Stimulated activated CD8-positive, alpha-beta memory T cell treated with anti-CD3 and anti-CD28 coated beads, Interleukin-15, amount 100 ng/mL, for 4 hours (primary cell): ENCODE measurements around the gene SLC43A1.

Experiments used
- DNase-seq, 2 donors: peaks; one replicate each; pipeline ENCODE4 v3.0.0-alpha.2; 2020; ENCODE audit warnings: low read depth in 2 of 2

The SLC43A1 gene

DNA sequence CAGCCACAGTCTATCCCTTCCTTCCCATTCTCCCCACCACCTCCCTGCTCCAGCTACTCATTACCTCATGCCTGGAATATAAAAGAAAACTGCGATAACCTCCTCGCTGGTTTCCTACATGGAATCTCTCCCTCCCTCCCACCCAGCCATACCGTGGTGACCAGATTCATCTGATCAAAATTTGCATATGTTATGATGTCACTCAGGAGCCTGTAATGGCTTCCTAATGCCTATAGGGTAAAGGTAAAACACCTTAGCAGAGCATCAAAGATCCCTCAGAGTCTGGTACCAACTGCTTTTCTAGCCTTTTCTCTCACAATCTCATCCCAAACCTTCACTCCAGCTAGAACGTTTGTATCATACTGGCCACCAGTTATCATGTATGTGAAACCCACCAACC lies 35.6 kb downstream of the SLC43A1 start:
- no peak for DNase-seq

DNA sequence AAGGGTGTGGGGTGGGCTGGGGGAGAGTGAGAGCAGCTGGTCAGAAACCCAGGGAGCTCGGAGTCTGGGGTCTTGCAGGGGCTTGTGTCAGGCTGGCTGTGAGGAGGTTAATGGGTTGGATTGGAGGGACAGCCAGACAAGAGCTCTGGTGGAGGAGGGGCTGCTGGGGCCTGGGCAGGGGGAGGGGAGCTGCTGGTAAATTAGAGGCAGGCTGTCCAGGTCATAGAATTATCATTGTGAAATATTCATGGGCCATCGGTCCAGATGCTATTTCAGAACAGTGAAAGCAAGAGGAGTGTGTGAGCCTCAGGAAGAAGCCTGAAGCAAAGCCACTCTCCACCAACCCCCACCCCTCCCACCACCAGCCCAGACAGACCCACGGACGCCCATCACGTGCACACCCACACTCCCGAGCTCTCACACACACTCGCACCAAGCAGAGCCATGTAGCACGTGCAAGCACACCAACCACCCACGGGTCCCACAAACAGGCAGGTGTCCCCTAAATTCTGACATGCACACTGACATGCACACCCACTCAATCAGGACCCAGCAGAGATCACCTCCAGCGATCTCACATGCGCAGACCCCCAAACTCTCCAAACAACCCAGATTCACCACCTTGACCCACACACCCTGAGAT lies 36.4 kb downstream of the SLC43A1 start:
- DNase-seq = no peak

DNA sequence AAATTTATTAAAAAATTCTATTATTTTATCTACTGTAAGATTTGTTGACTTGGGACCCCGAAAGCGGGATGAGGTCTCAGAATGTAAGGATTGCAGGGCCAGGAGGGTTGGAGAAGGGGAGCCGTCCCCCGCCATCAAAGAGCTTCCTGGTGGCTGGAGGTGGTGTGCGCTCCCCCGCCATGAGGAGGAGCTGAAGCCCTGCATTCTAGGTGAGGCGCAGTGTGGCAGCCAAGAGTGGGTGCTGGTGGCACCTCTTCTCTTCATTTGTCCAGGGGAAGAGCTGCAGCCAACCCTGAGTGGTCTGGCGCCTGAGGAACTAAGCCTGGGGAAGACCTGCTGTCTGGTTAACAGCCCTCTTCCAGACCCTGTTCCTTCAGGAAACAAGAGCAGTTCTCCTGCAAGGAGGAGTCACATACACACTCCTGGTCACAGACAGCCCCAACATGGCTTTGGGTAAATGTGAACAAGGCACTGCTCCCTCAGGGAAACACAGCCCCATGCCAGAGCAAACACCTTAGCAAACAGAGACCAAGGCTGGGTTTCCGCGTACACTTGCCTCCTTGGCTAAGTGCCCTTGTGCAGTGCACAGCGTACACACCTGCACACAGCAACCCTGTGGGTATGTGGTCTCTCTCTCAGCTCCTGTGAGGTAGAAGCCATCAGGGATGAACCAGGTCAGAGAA lies 37.9 kb downstream of the SLC43A1 start:
- DNase-seq = no peak

DNA sequence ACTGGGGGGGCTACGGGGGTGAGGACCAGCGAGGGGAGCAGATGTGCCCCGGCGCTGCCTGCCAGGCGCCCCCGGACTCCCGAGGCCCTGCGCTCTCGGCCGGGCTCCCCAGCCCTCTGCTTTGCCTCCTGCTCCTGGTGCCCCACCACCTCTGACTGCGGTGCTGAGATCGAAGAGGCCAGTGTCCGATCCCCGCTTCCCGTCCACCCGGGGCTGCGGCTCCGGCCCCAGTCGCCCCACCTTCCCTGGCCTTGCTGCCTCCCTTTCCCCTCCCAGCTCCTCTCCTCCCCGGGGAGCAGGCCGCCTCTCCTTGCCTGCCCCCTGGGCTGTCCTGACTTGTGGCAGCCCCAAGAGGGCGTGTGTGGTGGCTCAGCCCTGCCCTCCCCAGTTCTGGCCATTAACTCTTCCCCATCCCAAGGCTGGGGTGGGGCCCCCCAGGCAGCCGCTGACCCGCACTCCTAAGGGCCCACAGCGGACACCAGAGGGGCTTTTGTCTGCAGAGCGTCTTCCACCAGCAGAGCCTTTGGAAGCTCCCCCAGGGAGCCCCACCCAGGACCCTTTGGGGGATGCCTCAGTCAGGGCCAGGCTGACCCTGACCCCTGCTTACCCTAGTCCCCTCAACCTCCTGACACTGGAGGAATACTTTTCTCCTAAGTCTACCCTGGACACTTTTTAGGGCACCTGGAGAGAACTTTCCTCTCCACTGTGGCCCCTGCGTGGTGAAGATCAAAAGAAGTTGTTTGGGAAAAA lies 38.6 kb downstream of the SLC43A1 start:
- no peak for DNase-seq

- DNase-seq = no peak
Observed at GRCh38 chr11:57476047-57476756, 39.3 kb downstream of the SLC43A1 start.

- no peak for DNase-seq
Observed at GRCh38 chr11:57475671-57476046, 39.8 kb downstream of the SLC43A1 start.

DNA sequence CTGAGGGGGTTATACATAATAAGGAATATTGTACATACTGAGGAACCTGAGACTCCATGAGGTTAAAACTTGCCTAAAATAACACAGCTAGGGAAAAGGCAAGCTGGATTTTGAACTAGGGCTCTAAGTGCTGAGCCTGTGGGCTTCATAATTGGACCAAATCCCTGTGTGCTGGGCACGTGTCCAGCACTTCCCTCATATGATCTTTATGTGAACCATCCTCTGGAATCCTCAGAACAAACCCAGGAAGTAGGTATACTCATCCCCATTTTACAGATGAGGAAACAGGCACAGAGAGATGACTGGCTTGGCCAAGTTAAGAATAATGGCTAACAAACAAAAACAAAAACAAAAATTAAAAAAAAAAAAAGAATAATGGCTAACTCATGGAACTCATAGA lies 40.3 kb downstream of the SLC43A1 start:
- no peak for DNase-seq

- no peak for DNase-seq
Observed at GRCh38 chr11:57474803-57475115, 40.7 kb downstream of the SLC43A1 start.

DNA sequence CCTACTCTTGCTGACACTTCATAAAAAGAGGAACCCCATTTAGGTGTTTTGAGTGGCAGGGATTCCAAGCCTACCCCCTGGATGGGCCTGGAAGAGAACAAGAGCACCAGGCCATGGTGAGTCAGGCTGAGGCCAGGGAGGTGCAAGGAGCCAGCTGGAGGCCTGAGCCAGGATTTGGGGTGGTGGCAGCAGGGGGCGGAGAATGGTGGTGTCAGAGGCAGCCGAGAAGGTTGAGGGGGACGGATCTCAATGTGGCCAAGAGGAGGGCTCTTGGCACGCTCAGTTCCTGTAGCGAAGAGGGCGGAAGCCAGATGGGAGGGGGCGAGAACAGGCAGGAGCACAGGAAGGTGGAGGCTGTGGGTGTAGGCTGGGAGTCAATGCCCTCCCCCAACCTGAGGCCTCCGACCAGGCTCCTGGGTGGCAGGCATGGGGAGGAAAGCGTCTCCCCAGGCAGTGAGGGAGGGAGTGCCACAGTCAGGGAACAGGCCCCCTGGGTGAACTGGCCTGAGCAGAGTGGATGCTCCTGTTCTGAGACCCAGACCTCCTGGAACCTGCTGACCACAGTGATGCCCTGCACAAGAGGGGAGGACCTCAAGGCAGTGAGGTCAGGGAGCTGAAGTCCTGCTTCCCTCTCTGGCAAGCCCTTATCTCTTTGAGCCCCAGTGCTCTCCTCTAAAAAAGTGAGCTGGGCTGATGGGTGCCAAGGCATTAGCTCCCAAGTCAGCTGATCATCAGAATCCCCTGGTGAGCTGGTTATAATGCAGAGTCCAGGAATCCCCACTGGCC lies 41.3 kb downstream of the SLC43A1 start:
- no peak for DNase-seq

- DNase-seq = no peak
Observed at GRCh38 chr11:57473285-57473841, 42.1 kb downstream of the SLC43A1 start.

GRCh38 chr11:57471496-57471895 lies 44.0 kb downstream of the SLC43A1 start:
- DNase-seq = no peak

- DNase-seq = no peak
Observed at GRCh38 chr11:57469268-57469667, 46.2 kb downstream of the SLC43A1 start.

- DNase-seq = no peak
Observed at GRCh38 chr11:57468276-57468675, 47.2 kb downstream of the SLC43A1 start.

DNA sequence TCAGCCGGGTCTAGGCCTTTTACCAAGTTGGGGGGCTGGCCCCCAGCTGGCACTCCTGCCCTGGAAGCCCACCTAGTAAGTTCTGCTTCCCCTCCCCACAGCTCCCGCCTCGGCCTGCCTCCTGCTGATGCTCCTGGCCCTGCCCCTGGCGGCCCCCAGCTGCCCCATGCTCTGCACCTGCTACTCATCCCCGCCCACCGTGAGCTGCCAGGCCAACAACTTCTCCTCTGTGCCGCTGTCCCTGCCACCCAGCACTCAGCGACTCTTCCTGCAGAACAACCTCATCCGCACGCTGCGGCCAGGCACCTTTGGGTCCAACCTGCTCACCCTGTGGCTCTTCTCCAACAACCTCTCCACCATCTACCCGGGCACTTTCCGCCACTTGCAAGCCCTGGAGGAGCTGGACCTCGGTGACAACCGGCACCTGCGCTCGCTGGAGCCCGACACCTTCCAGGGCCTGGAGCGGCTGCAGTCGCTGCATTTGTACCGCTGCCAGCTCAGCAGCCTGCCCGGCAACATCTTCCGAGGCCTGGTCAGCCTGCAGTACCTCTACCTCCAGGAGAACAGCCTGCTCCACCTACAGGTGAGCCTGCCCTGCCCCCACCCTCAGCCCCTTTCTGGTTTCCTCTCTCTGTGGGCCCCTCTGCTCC lies 47.9 kb downstream of the SLC43A1 start:
- DNase-seq = no peak

GRCh38 chr11:57466680-57467079 lies 48.8 kb downstream of the SLC43A1 start:
- DNase-seq = no peak

DNA sequence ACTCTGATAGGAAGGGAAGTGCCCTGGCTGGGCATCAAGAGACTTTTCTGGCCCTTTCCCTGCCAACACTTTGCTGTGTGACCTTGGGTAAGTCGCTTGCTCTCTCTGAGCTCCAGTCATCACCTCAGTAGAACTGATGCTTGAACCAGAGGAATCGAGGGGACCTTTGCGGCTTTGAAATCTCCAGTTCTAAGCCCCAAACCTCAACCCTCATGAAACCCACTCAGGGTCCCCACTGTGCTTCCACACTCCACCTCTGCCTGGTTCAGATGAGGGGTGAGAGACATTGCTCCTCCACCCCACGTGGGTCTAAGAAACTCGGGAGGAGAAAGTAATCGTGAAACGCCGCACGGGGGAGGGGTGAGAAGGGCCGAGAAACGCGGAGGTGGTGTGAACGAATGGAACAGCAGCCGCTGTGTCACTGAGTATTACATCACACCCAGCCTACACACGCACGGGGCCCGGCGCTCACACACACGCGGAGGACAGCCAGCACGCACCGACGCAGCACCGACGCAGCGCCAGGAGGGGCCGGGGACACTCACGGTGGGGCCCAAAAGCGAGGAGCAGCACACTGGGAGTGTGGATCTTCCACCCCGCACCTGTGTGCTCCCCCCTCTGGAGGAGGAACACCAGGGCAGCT lies 50.8 kb downstream of the SLC43A1 start:
- DNase-seq = no peak

- DNase-seq = no peak
Observed at GRCh38 chr11:57463671-57464538, 51.6 kb downstream of the SLC43A1 start.

- DNase-seq = no peak
Observed at GRCh38 chr11:57462597-57462996, 52.9 kb downstream of the SLC43A1 start.

GRCh38 chr11:57461841-57462489 lies 53.5 kb downstream of the SLC43A1 start:
- no peak for DNase-seq
